ENCODE results near the gene CFAP46. TPM values are rescaled to one million over a fixed set of nuclear protein-coding genes. Genes with fewer than 3 reads are reported as not detected.
"Not testable (repeated sequence)": the region's sequence is repeated elsewhere in the genome, so short reads cannot be mapped to it uniquely, and the experiment has no call there.

CFAP46 gene
- total RNA-seq, 1 donor = under 0.01 TPM

GRCh38 chr10:132893786-132894185 lies 48.6 kb downstream of the CFAP46 start:
- H4K20me1 ChIP-seq (ENCODE audit: insufficient read depth, low read length); H3K4me3 ChIP-seq (ENCODE audit: insufficient read depth, low read length); H3K79me2 ChIP-seq (ENCODE audit: insufficient read depth, low read length); H3K36me3 ChIP-seq (ENCODE audit: insufficient read depth, low read length); H3K27ac ChIP-seq (ENCODE audit: low read depth, low read length); H3K9me3 ChIP-seq (ENCODE audit: low read depth, low read length); DNase-seq (ENCODE audit: insufficient read length, low spot score, missing footprints); H3K4me1 ChIP-seq (ENCODE audit: insufficient read depth, low read length); H3K4me2 ChIP-seq (ENCODE audit: insufficient read depth, low read length); H2AFZ ChIP-seq (ENCODE audit: low read length): not testable (repeated sequence)
- H3K27me3 ChIP-seq (ENCODE audit: insufficient read depth, low read length) = peaks cover 44% of the 10 kb centered on the region
- peak; percentile 22 for TF ChIP-seq CTCF (IDR thresholded peaks at IDR 0.05; ENCODE audit: extremely low read depth, low read depth, low read length)

GRCh38 chr10:132893090-132893489 lies 49.3 kb downstream of the CFAP46 start:
- peaks cover 44% of the 10 kb centered on the region for H3K27me3 ChIP-seq (ENCODE audit: insufficient read depth, low read length)

GRCh38 chr10:132892004-132892403 lies 50.4 kb downstream of the CFAP46 start:
- peak; percentile 82 for DNase-seq (ENCODE audit: insufficient read length, low spot score, missing footprints)
- no peak overlapping the region for H2AFZ ChIP-seq (ENCODE audit: low read length)
- TF ChIP-seq CTCF (IDR thresholded peaks at IDR 0.05; ENCODE audit: extremely low read depth, low read depth, low read length) = no peak
- H3K27me3 ChIP-seq (ENCODE audit: insufficient read depth, low read length) = peaks cover 44% of the 10 kb centered on the region
- no peak overlapping the region for H3K27ac ChIP-seq (ENCODE audit: low read depth, low read length)
- no peaks in the 10 kb centered on the region for H3K9me3 ChIP-seq (ENCODE audit: low read depth, low read length)
- no peaks in the 10 kb centered on the region for H3K79me2 ChIP-seq (ENCODE audit: insufficient read depth, low read length)
- no peak overlapping the region for H3K4me3 ChIP-seq (ENCODE audit: insufficient read depth, low read length)
- no peaks in the 10 kb centered on the region for H4K20me1 ChIP-seq (ENCODE audit: insufficient read depth, low read length)
- H3K4me1 ChIP-seq (ENCODE audit: insufficient read depth, low read length) = no peaks in the 10 kb centered on the region
- no peaks in the 10 kb centered on the region for H3K36me3 ChIP-seq (ENCODE audit: insufficient read depth, low read length)
- H3K4me2 ChIP-seq (ENCODE audit: insufficient read depth, low read length) = no peak overlapping the region

More at GRCh38 chr10:132893090-132893489, 49.3 kb downstream of the CFAP46 start:
- Histone ChIP-seq H3K27ac (ENCODE audit: low read depth, low read length) (no peak overlapping the region), H3K79me2 (ENCODE audit: insufficient read depth, low read length) (no peaks in the 10 kb centered on the region), H3K9me3 (ENCODE audit: low read depth, low read length) (no peaks in the 10 kb centered on the region), H2AFZ (ENCODE audit: low read length) (no peak overlapping the region), H3K4me2 (ENCODE audit: insufficient read depth, low read length) (no peak overlapping the region), H4K20me1 (ENCODE audit: insufficient read depth, low read length) (no peaks in the 10 kb centered on the region), H3K4me3 (ENCODE audit: insufficient read depth, low read length) (no peak overlapping the region), H3K4me1 (ENCODE audit: insufficient read depth, low read length) (no peaks in the 10 kb centered on the region), H3K36me3 (ENCODE audit: insufficient read depth, low read length) (no peaks in the 10 kb centered on the region)
- TF ChIP-seq CTCF (IDR thresholded peaks at IDR 0.05; ENCODE audit: extremely low read depth, low read depth, low read length) = no peak
- DNase-seq (ENCODE audit: insufficient read length, low spot score, missing footprints) = no peak

- Histone ChIP-seq H3K79me2 (ENCODE audit: insufficient read depth, low read length) (no peaks in the 10 kb centered on the region), H2AFZ (ENCODE audit: low read length) (no peak overlapping the region), H3K27me3 (ENCODE audit: insufficient read depth, low read length) (peaks cover 44% of the 10 kb centered on the region), H3K9me3 (ENCODE audit: low read depth, low read length) (no peaks in the 10 kb centered on the region), H3K27ac (ENCODE audit: low read depth, low read length) (no peak overlapping the region), H3K4me1 (ENCODE audit: insufficient read depth, low read length) (no peaks in the 10 kb centered on the region), H3K4me2 (ENCODE audit: insufficient read depth, low read length) (no peak overlapping the region), H3K36me3 (ENCODE audit: insufficient read depth, low read length) (no peaks in the 10 kb centered on the region), H4K20me1 (ENCODE audit: insufficient read depth, low read length) (no peaks in the 10 kb centered on the region), H3K4me3 (ENCODE audit: insufficient read depth, low read length) (no peak overlapping the region)
- no peak for TF ChIP-seq CTCF (IDR thresholded peaks at IDR 0.05; ENCODE audit: extremely low read depth, low read depth, low read length)
- no peak for DNase-seq (ENCODE audit: insufficient read length, low spot score, missing footprints)
Measured at GRCh38 chr10:132891368-132891767, 51.0 kb downstream of the CFAP46 start.
